H1 (cell line): ENCODE measurements around the gene ZNF584. TPM values are rescaled to one million over a fixed set of nuclear protein-coding genes. Genes with fewer than 3 reads are reported as not detected.

Experiments
- CTCF ChIA-PET: fragments of 300-600 bp; sonication (Branson Sonifier 250); formaldehyde crosslinking; loops from one replicate; lab custom pipeline; 2021; ENCODE audit not compliant: partially characterized antibody; lab: Charles Lee
- POLR2A ChIA-PET: fragments of 300-600 bp; sonication (Branson Sonifier 250); formaldehyde crosslinking; loops from one replicate; lab custom pipeline; 2021; ENCODE audit warnings: inconsistent platforms; ENCODE audit not compliant: partially characterized antibody; lab: Charles Lee
- DNase-seq, 2 experiments: peaks; one replicate each; pipeline versions ENCODE4 v3.0.0 to v3.0.0-alpha.2; 2010 to 2022; ENCODE audit warnings: low spot score in 2 of 2, low read depth in 1 of 2, mixed read lengths in 1 of 2
- FAIRE-seq: peaks from 2 replicates; lab custom pipeline; 2011; peaks lifted over from hg19 to GRCh38; lab: Jason Lieb, UNC
- H2AFZ ChIP-seq: 2 replicates; pipeline ENCODE4 v1.8.1; 2012; ENCODE audit warnings: low read length, inconsistent platforms
- H2AK5ac ChIP-seq: 2 replicates; pipeline ENCODE4 v1.6.1; 2013; ENCODE audit warnings: low read depth, low read length
- H2BK120ac ChIP-seq: replicated peaks from 2 replicates; pipeline ENCODE3; 2013; ENCODE audit warnings: low read depth, low read length, inconsistent platforms
- H2BK12ac ChIP-seq: 2 replicates; pipeline ENCODE4 v1.6.1; 2013; ENCODE audit warnings: low read depth, low read length
- H2BK15ac ChIP-seq: 2 replicates; pipeline ENCODE4 v1.6.1; 2013; ENCODE audit warnings: low read length
- H2BK20ac ChIP-seq: 2 replicates; pipeline ENCODE4 v1.6.1; 2013; ENCODE audit warnings: low read length
- H2BK5ac ChIP-seq: 2 replicates; pipeline ENCODE4 v1.6.1; 2013; ENCODE audit warnings: low read depth, low read length
- H3K14ac ChIP-seq: 2 replicates; pipeline ENCODE4 v1.6.1; 2013; ENCODE audit warnings: inconsistent platforms; ENCODE audit not compliant: insufficient read length
- H3K18ac ChIP-seq: 2 replicates; pipeline ENCODE4 v1.6.1; 2013; ENCODE audit warnings: low read length; ENCODE audit errors: extremely low read depth
- H3K23ac ChIP-seq: 2 replicates; pipeline ENCODE4 v1.6.1; 2013; ENCODE audit warnings: inconsistent platforms; ENCODE audit not compliant: insufficient read length
- H3K23me2 ChIP-seq: 2 replicates; pipeline ENCODE4 v1.6.1; 2013; ENCODE audit warnings: low read depth, low read length
- H3K27ac ChIP-seq: 2 replicates; pipeline ENCODE4 v1.6.1; 2011; ENCODE audit warnings: low read depth, low read length, inconsistent platforms
- H3K27me3 ChIP-seq, 4 experiments: replicated peaks in 1 of 4; 1 replicate in 1 of 4; 2 replicates in 3 of 4; pipeline versions ENCODE4 v1.6.1 to v1.8.1; 2011 to 2013; ENCODE audit warnings: low read length in 3 of 4, mild to moderate bottlenecking in 3 of 4, inconsistent platforms in 2 of 4, mixed read lengths in 2 of 4, moderate library complexity in 1 of 4; ENCODE audit not compliant: control insufficient read depth in 3 of 4, insufficient read depth in 3 of 4; ENCODE audit errors: extremely low read depth in 1 of 4
- H3K36me3 ChIP-seq, 4 experiments: 2 replicates each; pipeline versions ENCODE4 v1.6.1 to v1.8.1; 2011 to 2013; ENCODE audit warnings: mild to moderate bottlenecking in 4 of 4, low read length in 3 of 4, moderate library complexity in 2 of 4, control low read depth in 1 of 4, inconsistent platforms in 1 of 4; ENCODE audit not compliant: insufficient read depth in 4 of 4, control insufficient read depth in 2 of 4
- H3K4ac ChIP-seq: replicated peaks from 2 replicates; pipeline ENCODE3; 2013; ENCODE audit warnings: low read length, low read depth, mixed read lengths, inconsistent platforms; ENCODE audit not compliant: insufficient read length
- H3K4me1 ChIP-seq, 4 experiments: replicated peaks in 1 of 4; 1 replicate in 1 of 4; 2 replicates in 3 of 4; pipeline versions ENCODE4 v1.6.1 to v1.8.1; 2011 to 2013; ENCODE audit warnings: low read length in 3 of 4, inconsistent platforms in 2 of 4, mixed read lengths in 1 of 4; ENCODE audit not compliant: insufficient read depth in 4 of 4, control insufficient read depth in 3 of 4
- H3K4me2 ChIP-seq, 2 experiments: 2 replicates each; pipeline versions ENCODE4 v1.6.1 to v1.8.1; 2011 to 2013; ENCODE audit warnings: low read depth in 2 of 2, low read length in 2 of 2, control low read depth in 1 of 2, inconsistent platforms in 1 of 2, mild to moderate bottlenecking in 1 of 2; ENCODE audit not compliant: insufficient read depth in 1 of 2
- H3K4me3 ChIP-seq, 4 experiments: fragments of 200-600, 300-600 bp in 1 of 4; sonication (generic), shearing (Covaris generic), sonication (Bioruptor Twin) in 1 of 4; 2 replicates each; pipeline versions ENCODE4 v1.5.1 to v1.8.1; 2011 to 2016; ENCODE audit warnings: low read length in 4 of 4, low read depth in 3 of 4, control low read depth in 2 of 4, inconsistent platforms in 2 of 4, mild to moderate bottlenecking in 2 of 4, mixed read lengths in 1 of 4, moderate library complexity in 1 of 4; ENCODE audit not compliant: insufficient read depth in 2 of 4; ENCODE audit errors: extremely low read depth in 1 of 4
- H3K56ac ChIP-seq: replicated peaks from 2 replicates; pipeline ENCODE3; 2013; ENCODE audit warnings: low read depth, mild to moderate bottlenecking, mixed read lengths, low read length, inconsistent platforms; ENCODE audit not compliant: insufficient read length
- H3K79me1 ChIP-seq: 2 replicates; pipeline ENCODE4 v1.6.1; 2013; ENCODE audit warnings: low read depth, low read length, control low read depth
- H3K79me2 ChIP-seq, 2 experiments: 2 replicates each; pipeline versions ENCODE4 v1.6.1 to v1.8.1; 2012 to 2013; ENCODE audit warnings: low read length in 2 of 2, mild to moderate bottlenecking in 2 of 2, inconsistent platforms in 1 of 2; ENCODE audit not compliant: insufficient read depth in 2 of 2, control insufficient read depth in 1 of 2
- H3K9ac ChIP-seq, 4 experiments: replicated peaks in 1 of 4; 1 replicate in 1 of 4; 2 replicates in 3 of 4; pipeline versions ENCODE4 v1.6.1 to v1.8.1; 2011 to 2013; ENCODE audit warnings: low read depth in 3 of 4, low read length in 3 of 4, control low read depth in 2 of 4, mild to moderate bottlenecking in 2 of 4, moderate library complexity in 2 of 4, inconsistent platforms in 1 of 4; ENCODE audit errors: extremely low read depth in 1 of 4
- H3K9me3 ChIP-seq, 2 experiments: 2 replicates each; pipeline versions ENCODE4 v1.6.1 to v1.8.1; 2012 to 2013; ENCODE audit warnings: mild to moderate bottlenecking in 2 of 2, moderate library complexity in 2 of 2, control low read depth in 1 of 2, inconsistent platforms in 1 of 2, low read depth in 1 of 2, low read length in 1 of 2, mixed read lengths in 1 of 2; ENCODE audit not compliant: insufficient read depth in 2 of 2
- H4K20me1 ChIP-seq, 2 experiments: replicated peaks in 1 of 2; 2 replicates each; pipeline versions ENCODE3 to v1.8.1; 2011 to 2013; ENCODE audit warnings: inconsistent platforms in 2 of 2, low read length in 2 of 2, mild to moderate bottlenecking in 1 of 2; ENCODE audit not compliant: insufficient read depth in 2 of 2, control insufficient read depth in 1 of 2
- H4K5ac ChIP-seq: 2 replicates; pipeline ENCODE4 v1.6.1; 2013; ENCODE audit warnings: low read length, low read depth, mixed read lengths, inconsistent platforms; ENCODE audit not compliant: insufficient read length
- H4K8ac ChIP-seq: 2 replicates; pipeline ENCODE4 v1.8.0; 2013; ENCODE audit warnings: mild to moderate bottlenecking, moderate library complexity, low read length, inconsistent platforms; ENCODE audit not compliant: insufficient read depth; ENCODE audit errors: extremely low read depth
- H4K91ac ChIP-seq: replicated peaks from 2 replicates; pipeline ENCODE3; 2013; ENCODE audit warnings: low read length, mixed read lengths, inconsistent platforms; ENCODE audit not compliant: insufficient read length
- GABPA ChIP-seq: IDR thresholded peaks from 2 replicates; pipeline ENCODE4 v1.6.1; 2011; ENCODE audit warnings: mild to moderate bottlenecking, low read length, moderate library complexity, borderline replicate concordance; ENCODE audit not compliant: insufficient read depth
- RAD21 ChIP-seq, 2 experiments: IDR thresholded peaks in 1 of 2; conservative IDR thresholded peaks in 1 of 2; 2 replicates each; pipeline ENCODE4 v1.6.1; 2011; ENCODE audit warnings: low read depth in 2 of 2, low read length in 2 of 2, improper control_type of control experiment in 1 of 2, inconsistent platforms in 1 of 2, mild to moderate bottlenecking in 1 of 2, moderate library complexity in 1 of 2
- RNF2 ChIP-seq: fragments of 200-900, 300-1000 bp; sonication (generic); IDR thresholded peaks from 2 replicates; pipeline ENCODE4 v1.7.1; 2016; ENCODE audit warnings: borderline replicate concordance, low read depth, mild to moderate bottlenecking, antibody characterized with exemption, low read length; ENCODE audit not compliant: poor library complexity, severe bottlenecking; ENCODE audit errors: missing control alignments
- WGBS, 2 experiments: shearing (Covaris generic) in 1 of 2; methylation state at CpG; one replicate each; pipeline versions ENCODE4 v1.1.6 to v1.1.7; 2013 to 2015; ENCODE audit warnings: low lambda C conversion rate in 2 of 2, mixed read lengths in 2 of 2, inconsistent platforms in 1 of 2, low coverage in 1 of 2, missing lambda C conversion rate in 1 of 2; ENCODE audit not compliant: insufficient replicate concordance in 2 of 2, insufficient coverage in 1 of 2, insufficient read length in 1 of 2; ENCODE audit errors: extremely low coverage in 1 of 2, missing lambda C conversion rate in 1 of 2; 5-methylcytosine and 5-hydroxymethylcytosine counted together
- polyA plus RNA-seq, 7 experiments: library from polyadenylated mRNA; depleted of rRNA in 3 of 7; stranded (reverse) in 5 of 7; unstranded in 2 of 7; fragments of >200 nt in 5 of 7; fragments of 200-250 nt in 2 of 7; gene quantifications; 1 replicate in 5 of 7; 2 replicates in 1 of 7; 4 replicates in 1 of 7; pipeline versions ENCODE4 v1.2.1 to v1.2.3, GENCODE V29; 2011 to 2013; ENCODE audit warnings: missing spikeins in 2 of 7, mixed read lengths in 2 of 7
- total RNA-seq: library from RNA; stranded (reverse); fragmentation: NEBNext Ultra II Directional; extraction: Animal tissue kit (Norgen Biotek cat#: 25700); gene quantifications from 2 replicates; pipeline ENCODE4 v1.2.1, GENCODE V29; 2021
- TF ChIP-seq, protein P1 (sequence below), 3 experiments: IDR thresholded peaks; 1 replicate in 2 of 3; 2 replicates in 1 of 3; pipeline versions ENCODE4 v1.5.1 to v1.6.1; 2011; ENCODE audit warnings: low read length in 3 of 3, mild to moderate bottlenecking in 3 of 3, inconsistent platforms in 2 of 3, low read depth in 1 of 3, moderate library complexity in 1 of 3; ENCODE audit not compliant: insufficient read depth in 1 of 3; ENCODE audit errors: control extremely low read depth in 1 of 3

ZNF584 gene
- total and polyA plus RNA-seq, 2 of the 8 experiments (the other 6 are each of a cell fraction or from before 2014, with no cell fraction given) = 2.5 to 5.2 TPM

DNA sequence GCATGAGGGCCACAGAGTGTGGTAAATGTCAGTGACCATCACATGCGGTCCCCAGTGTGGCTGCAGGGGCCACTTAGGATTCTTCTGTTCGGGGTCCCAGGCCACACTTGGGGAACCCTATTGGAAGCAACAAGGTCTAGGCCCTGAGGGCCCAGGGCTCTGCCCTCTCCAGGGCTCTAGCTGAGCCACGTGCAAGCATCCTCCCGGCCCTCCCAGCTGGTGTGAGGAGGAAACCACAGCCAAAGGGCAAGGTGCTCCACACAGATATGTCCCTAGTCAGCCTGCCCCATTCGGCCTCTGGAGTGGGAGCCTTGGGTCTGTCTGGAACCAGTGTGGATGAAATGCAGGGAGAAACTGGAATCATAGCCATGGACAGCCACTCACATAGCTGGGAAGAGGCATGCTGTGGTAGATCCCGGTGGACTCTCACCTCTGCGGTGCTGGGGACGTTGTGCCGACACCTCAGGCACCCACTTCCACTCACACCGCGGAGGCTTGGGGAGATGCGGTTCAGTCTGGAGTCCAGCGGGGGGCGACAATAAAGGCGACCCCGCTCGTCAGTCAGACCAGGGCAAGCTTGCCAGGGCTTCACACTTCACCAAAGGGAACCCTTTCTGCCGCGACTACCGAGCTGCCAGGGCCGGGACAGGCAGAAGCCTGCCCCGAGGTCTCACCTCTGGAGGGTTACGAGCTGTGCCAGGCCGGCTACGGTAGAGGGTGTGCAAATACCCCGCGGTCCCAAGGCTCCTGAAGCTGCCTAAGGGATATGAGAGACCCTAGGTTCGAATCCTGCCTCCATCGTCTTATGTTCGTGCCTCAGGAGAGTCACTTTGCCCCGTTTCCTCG lies 41.6 kb upstream of the ZNF584 start:
- no peaks in the 10 kb centered on the region for H3K79me1 ChIP-seq
- no peak overlapping the region for H3K23ac ChIP-seq
- no peak overlapping the region for H2BK20ac ChIP-seq
- WGBS, 2 experiments = 80% methylated on average over 32 of the region's 32 CpGs; no CpG with 5 or more reads in 1 of the 2 experiments
- H4K91ac ChIP-seq = no peak overlapping the region
- H3K23me2 ChIP-seq = peaks cover 4% of the 10 kb centered on the region
- DNase-seq (no peak), FAIRE-seq (no peak)
- no peaks in the 10 kb centered on the region for H3K27me3 ChIP-seq
- peaks cover 0 to 2% (median 0%) of the 10 kb centered on the region in 4 experiments; a peak in 2 of 8 replicates for H3K36me3 ChIP-seq
- H3K9me3 ChIP-seq = no peaks in the 10 kb centered on the region
- no peak overlapping the region for H3K4me3 ChIP-seq
- H2BK120ac ChIP-seq = no peak overlapping the region
- no peak overlapping the region for H3K56ac ChIP-seq
- no peaks in the 10 kb centered on the region for H3K79me2 ChIP-seq
- no peak overlapping the region for H3K4ac ChIP-seq
- peaks cover 0 to 3% (median 0%) of the 10 kb centered on the region in 4 experiments; a peak in 2 of 7 replicates for H3K4me1 ChIP-seq
- no peak overlapping the region for H2AFZ ChIP-seq
- no peak overlapping the region for H3K9ac ChIP-seq
- peaks cover 0 to 3% of the 10 kb centered on the region in 2 experiments for H4K20me1 ChIP-seq
- no peak overlapping the region for H2AK5ac ChIP-seq
- no peak overlapping the region for H2BK12ac ChIP-seq
- no peak overlapping the region for H3K4me2 ChIP-seq
- no peak overlapping the region for H4K8ac ChIP-seq
- H3K14ac ChIP-seq = no peak overlapping the region
- ChIA-PET POLR2A (interaction anchor here (1.0 to 7.6 kb wide), 7 partner anchors 10 to 110 kb away, joined by 3 to 94 read pairs (median 3); partner anchors contain the start of gene RPS5), CTCF (interaction anchor here (0.6 to 2.4 kb wide), 13 partner anchors 9 to 153 kb away, joined by 3 to 11 read pairs (median 4); partner anchors contain the start of genes RNF225 and ZNF324B)
- H3K27ac ChIP-seq = no peak overlapping the region
- no peak overlapping the region for H2BK15ac ChIP-seq
- H3K18ac ChIP-seq = no peak overlapping the region; the same call in 1 of the 2 replicates
- TF ChIP-seq, protein P1, sequence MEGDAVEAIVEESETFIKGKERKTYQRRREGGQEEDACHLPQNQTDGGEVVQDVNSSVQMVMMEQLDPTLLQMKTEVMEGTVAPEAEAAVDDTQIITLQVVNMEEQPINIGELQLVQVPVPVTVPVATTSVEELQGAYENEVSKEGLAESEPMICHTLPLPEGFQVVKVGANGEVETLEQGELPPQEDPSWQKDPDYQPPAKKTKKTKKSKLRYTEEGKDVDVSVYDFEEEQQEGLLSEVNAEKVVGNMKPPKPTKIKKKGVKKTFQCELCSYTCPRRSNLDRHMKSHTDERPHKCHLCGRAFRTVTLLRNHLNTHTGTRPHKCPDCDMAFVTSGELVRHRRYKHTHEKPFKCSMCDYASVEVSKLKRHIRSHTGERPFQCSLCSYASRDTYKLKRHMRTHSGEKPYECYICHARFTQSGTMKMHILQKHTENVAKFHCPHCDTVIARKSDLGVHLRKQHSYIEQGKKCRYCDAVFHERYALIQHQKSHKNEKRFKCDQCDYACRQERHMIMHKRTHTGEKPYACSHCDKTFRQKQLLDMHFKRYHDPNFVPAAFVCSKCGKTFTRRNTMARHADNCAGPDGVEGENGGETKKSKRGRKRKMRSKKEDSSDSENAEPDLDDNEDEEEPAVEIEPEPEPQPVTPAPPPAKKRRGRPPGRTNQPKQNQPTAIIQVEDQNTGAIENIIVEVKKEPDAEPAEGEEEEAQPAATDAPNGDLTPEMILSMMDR (IDR thresholded peaks at IDR 0.05; ENCODE audit: control extremely low read depth in 1 of 3, insufficient read depth in 1 of 3, low read depth in 1 of 3, low read length in 3 of 3) = peak; percentile 20 to 57 (median 53)
- TF ChIP-seq RNF2 (no peak), RAD21 (IDR thresholded peaks at IDR 0.05 in 1 of 2, conservative IDR thresholded peaks at IDR 0.05 in 1 of 2; ENCODE audit: low read depth in 2 of 2, low read length in 2 of 2) (peak; percentile 21 to 35; a peak in 2 of 4 replicates), GABPA (peak; percentile 19; the same call in 1 of the 2 replicates)
- no peak overlapping the region for H4K5ac ChIP-seq
- H2BK5ac ChIP-seq = peak overlapping the region; percentile 9; the same call in 1 of the 2 replicates
